K562 (cell line): ENCODE measurements around the gene APOB. TPM values are rescaled to one million over a fixed set of nuclear protein-coding genes. Genes with fewer than 3 reads are reported as not detected.

ENCODE experiments used
- CBFA2T3 ChIP-seq: fragments of 450-650 bp; IDR thresholded peaks from 2 replicates; pipeline ENCODE4 v1.6.1; 2017
- CBFB ChIP-seq: sonication (generic); formaldehyde crosslinking; IDR thresholded peaks from 2 replicates; pipeline ENCODE4 v1.4.0; 2020; ENCODE audit warnings: mild to moderate bottlenecking, missing genetic modification reagents
- CSDE1 ChIP-seq, 2 experiments: fragments of 450-650 bp; IDR thresholded peaks; 2 replicates each; pipeline ENCODE4 v1.6.1; 2016; ENCODE audit warnings: mild to moderate bottlenecking in 1 of 2
- CTBP1 ChIP-seq: fragments of 450-650 bp; IDR thresholded peaks from 2 replicates; pipeline ENCODE4 v1.6.1; 2016; ENCODE audit warnings: borderline replicate concordance
- EP300 ChIP-seq: IDR thresholded peaks from 2 replicates; pipeline ENCODE4 v1.6.1; 2012; ENCODE audit warnings: low read length, improper control_type of control experiment
- FOXA3 ChIP-seq, 2 experiments: fragments of 450-650 bp in 1 of 2; sonication (generic) in 1 of 2; formaldehyde crosslinking; IDR thresholded peaks in 1 of 2; conservative IDR thresholded peaks in 1 of 2; 2 replicates each; pipeline versions ENCODE4 v1.4.0 to v1.8.0; 2020 to 2022; ENCODE audit warnings: mild to moderate bottlenecking in 2 of 2, missing genetic modification reagents in 1 of 2
- HDAC3 ChIP-seq: fragments of 450-650 bp; IDR thresholded peaks from 2 replicates; pipeline ENCODE4 v1.6.1; 2018; ENCODE audit warnings: borderline replicate concordance, mild to moderate bottlenecking, moderate library complexity; ENCODE audit not compliant: partially characterized antibody
- HNRNPLL ChIP-seq: fragments of 200-400 bp; formaldehyde crosslinking; IDR thresholded peaks from 2 replicates; pipeline ENCODE4 v1.6.1; 2017; ENCODE audit warnings: low read length, low read depth, mild to moderate bottlenecking; ENCODE audit not compliant: poor library complexity, severe bottlenecking
- NR2F6 ChIP-seq: fragments of 450-650 bp; formaldehyde crosslinking; IDR thresholded peaks from 2 replicates; pipeline ENCODE4 v1.4.0; 2020; ENCODE audit warnings: mild to moderate bottlenecking
- PHB2 ChIP-seq: fragments of 450-650 bp; IDR thresholded peaks from 2 replicates; pipeline ENCODE4 v1.6.1; 2017; ENCODE audit warnings: low read depth
- PHTF2 ChIP-seq: fragments of 250-450 bp; sonication (Bioruptor Pico); IDR thresholded peaks from 2 replicates; pipeline ENCODE4 v1.5.0; 2021; ENCODE audit warnings: mild to moderate bottlenecking
- RBBP5 ChIP-seq: fragments of 200-600 bp; sonication (generic); IDR thresholded peaks from 2 replicates; pipeline ENCODE4 v1.6.1; 2012; ENCODE audit warnings: borderline replicate concordance, mild to moderate bottlenecking, low read length, control low read depth, inconsistent platforms; ENCODE audit not compliant: insufficient read depth, poor library complexity, severe bottlenecking
- RNF2 ChIP-seq: sonication (generic); IDR thresholded peaks from 2 replicates; pipeline ENCODE4 v1.6.1; 2016
- TARDBP ChIP-seq: fragments of 450-650 bp; IDR thresholded peaks from 2 replicates; pipeline ENCODE4 v1.6.1; 2016
- ZNF23 ChIP-seq: fragments of 250-450 bp; sonication (Bioruptor Pico); IDR thresholded peaks from 2 replicates; pipeline ENCODE4 v1.4.0; 2020; ENCODE audit warnings: mild to moderate bottlenecking
- polyA plus RNA-seq, 8 experiments: library from polyadenylated mRNA; depleted of rRNA in 4 of 8; stranded (reverse) in 5 of 8; unstranded in 3 of 8; fragments of >200 nt; fragmentation: Nextera tagmentation in 2 of 8; fragmentation: Illumina TruSeq in 1 of 8; extraction: Ambion mirVana in 2 of 8; extraction: Trizol in 1 of 8; gene quantifications; 2 replicates each; pipeline versions ENCODE4 v1.2.1 to v1.2.3, GENCODE V29; 2011 to 2014; ENCODE audit warnings: inconsistent platforms in 1 of 8, missing spikeins in 1 of 8
- total RNA-seq, 7 experiments: library from RNA; depleted of rRNA in 6 of 7; stranded (reverse); fragments of >200 nt in 6 of 7; fragmentation: Illumina TruSeq in 2 of 7; extraction: Trizol in 2 of 7; gene quantifications; 2 replicates each; pipeline versions ENCODE4 v1.2.1 to v1.2.3, GENCODE V29; 2011 to 2021; ENCODE audit warnings: low replicate concordance in 1 of 7
- TF ChIP-seq, protein P1 (sequence below): fragments of 450-650 bp; formaldehyde crosslinking; IDR thresholded peaks from 2 replicates; pipeline ENCODE4 v1.4.0; 2020; ENCODE audit warnings: mild to moderate bottlenecking
- TF ChIP-seq, protein P2 (sequence below): fragments of 250-450 bp; sonication (Bioruptor Pico); IDR thresholded peaks from 2 replicates; pipeline ENCODE4 v1.5.0; 2020; ENCODE audit warnings: mild to moderate bottlenecking, borderline replicate concordance
- TF ChIP-seq, protein P3 (sequence below): fragments of 450-650 bp; IDR thresholded peaks from 2 replicates; pipeline ENCODE4 v1.6.1; 2016; ENCODE audit warnings: mild to moderate bottlenecking
- TF ChIP-seq, protein P4 (sequence below): fragments of 450-650 bp; formaldehyde crosslinking; IDR thresholded peaks from 2 replicates; pipeline ENCODE4 v1.4.0; 2022; ENCODE audit warnings: missing genetic modification characterization
- TF ChIP-seq, protein P5 (sequence below): fragments of 250-450 bp; sonication (Bioruptor Pico); IDR thresholded peaks from 2 replicates; pipeline ENCODE4 v1.8.0; 2022; ENCODE audit warnings: inconsistent platforms, mild to moderate bottlenecking, moderate library complexity, borderline replicate concordance

Gene APOB
- total and polyA plus RNA-seq, 9 of the 15 experiments (the other 6 are each of a cell fraction or from before 2014, with no cell fraction given), result 0.73 TPM; not detected in 8

DNA sequence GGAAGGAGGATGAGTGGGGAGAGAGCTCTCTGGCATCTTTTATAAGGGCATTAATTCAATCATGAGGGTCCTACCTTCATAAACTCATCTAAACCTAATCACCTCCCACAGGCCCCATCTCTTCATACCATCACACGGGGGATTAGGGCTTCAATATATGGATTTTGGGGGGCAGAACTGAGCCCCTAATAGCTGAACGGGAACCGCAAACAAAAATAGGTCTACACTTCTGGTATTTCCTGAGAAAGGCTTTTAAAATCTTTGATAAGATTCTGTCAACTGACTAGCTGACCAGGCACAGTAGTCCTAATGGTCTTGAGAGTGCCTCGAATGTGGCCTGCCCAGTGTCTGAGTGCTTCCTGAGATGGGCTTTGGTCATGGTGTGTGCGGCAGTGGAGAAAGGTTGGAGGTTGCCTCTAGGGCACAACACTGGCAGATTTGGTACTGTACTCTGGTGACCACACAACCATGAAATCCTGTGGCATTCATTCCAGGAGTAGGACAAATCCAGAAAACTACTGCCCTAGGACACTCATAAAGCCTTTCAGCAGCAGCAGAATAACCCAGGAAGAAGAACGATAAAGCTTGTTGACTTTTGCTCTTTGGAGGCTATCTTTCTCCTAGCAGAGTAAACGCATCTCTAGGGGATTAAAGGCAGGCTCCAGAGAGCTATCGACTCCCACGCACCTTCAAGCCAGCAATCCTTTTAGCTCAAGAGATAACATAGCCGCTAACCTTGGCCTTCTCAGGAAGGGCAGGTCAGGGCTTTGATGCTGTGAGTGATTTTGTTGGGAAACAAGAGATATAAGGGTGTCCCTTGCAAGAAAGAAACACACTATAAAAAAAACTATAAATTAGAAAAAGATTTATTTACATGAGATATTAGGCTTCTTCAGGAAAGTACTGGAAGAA, 12.3 kb upstream of the APOB start (continued):
- TF ChIP-seq, protein P1, sequence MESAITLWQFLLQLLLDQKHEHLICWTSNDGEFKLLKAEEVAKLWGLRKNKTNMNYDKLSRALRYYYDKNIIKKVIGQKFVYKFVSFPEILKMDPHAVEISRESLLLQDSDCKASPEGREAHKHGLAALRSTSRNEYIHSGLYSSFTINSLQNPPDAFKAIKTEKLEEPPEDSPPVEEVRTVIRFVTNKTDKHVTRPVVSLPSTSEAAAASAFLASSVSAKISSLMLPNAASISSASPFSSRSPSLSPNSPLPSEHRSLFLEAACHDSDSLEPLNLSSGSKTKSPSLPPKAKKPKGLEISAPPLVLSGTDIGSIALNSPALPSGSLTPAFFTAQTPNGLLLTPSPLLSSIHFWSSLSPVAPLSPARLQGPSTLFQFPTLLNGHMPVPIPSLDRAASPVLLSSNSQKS (CRISPR knock-in tag), result no peak
- TF ChIP-seq, protein P2, sequence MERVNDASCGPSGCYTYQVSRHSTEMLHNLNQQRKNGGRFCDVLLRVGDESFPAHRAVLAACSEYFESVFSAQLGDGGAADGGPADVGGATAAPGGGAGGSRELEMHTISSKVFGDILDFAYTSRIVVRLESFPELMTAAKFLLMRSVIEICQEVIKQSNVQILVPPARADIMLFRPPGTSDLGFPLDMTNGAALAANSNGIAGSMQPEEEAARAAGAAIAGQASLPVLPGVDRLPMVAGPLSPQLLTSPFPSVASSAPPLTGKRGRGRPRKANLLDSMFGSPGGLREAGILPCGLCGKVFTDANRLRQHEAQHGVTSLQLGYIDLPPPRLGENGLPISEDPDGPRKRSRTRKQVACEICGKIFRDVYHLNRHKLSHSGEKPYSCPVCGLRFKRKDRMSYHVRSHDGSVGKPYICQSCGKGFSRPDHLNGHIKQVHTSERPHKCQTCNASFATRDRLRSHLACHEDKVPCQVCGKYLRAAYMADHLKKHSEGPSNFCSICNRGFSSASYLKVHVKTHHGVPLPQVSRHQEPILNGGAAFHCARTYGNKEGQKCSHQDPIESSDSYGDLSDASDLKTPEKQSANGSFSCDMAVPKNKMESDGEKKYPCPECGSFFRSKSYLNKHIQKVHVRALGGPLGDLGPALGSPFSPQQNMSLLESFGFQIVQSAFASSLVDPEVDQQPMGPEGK (CRISPR knock-in tag), result no peak
- TF ChIP-seq, protein P3, sequence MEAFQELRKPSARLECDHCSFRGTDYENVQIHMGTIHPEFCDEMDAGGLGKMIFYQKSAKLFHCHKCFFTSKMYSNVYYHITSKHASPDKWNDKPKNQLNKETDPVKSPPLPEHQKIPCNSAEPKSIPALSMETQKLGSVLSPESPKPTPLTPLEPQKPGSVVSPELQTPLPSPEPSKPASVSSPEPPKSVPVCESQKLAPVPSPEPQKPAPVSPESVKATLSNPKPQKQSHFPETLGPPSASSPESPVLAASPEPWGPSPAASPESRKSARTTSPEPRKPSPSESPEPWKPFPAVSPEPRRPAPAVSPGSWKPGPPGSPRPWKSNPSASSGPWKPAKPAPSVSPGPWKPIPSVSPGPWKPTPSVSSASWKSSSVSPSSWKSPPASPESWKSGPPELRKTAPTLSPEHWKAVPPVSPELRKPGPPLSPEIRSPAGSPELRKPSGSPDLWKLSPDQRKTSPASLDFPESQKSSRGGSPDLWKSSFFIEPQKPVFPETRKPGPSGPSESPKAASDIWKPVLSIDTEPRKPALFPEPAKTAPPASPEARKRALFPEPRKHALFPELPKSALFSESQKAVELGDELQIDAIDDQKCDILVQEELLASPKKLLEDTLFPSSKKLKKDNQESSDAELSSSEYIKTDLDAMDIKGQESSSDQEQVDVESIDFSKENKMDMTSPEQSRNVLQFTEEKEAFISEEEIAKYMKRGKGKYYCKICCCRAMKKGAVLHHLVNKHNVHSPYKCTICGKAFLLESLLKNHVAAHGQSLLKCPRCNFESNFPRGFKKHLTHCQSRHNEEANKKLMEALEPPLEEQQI, result no peak
- TF ChIP-seq HNRNPLL (no peak), RNF2 (no peak), PHB2 (no peak), ZNF23 (CRISPR knock-in tag) (no peak), CTBP1 (peak; percentile 57; the same call in 1 of the 2 replicates), CSDE1 (IDR thresholded peaks at IDR 0.05) (no peak), HDAC3 (no peak), TARDBP (no peak), CBFB (CRISPR knock-in tag) (no peak), FOXA3 (CRISPR knock-in tag; conservative IDR thresholded peaks at IDR 0.05 in 1 of 2, IDR thresholded peaks at IDR 0.05 in 1 of 2) (peak in 1 of 2 experiments; percentile 81; a peak in 2 of 4 replicates), EP300 (no peak), PHTF2 (no peak), RBBP5 (no peak), CBFA2T3 (peak; percentile 66), NR2F6 (no peak)
- TF ChIP-seq, protein P4, sequence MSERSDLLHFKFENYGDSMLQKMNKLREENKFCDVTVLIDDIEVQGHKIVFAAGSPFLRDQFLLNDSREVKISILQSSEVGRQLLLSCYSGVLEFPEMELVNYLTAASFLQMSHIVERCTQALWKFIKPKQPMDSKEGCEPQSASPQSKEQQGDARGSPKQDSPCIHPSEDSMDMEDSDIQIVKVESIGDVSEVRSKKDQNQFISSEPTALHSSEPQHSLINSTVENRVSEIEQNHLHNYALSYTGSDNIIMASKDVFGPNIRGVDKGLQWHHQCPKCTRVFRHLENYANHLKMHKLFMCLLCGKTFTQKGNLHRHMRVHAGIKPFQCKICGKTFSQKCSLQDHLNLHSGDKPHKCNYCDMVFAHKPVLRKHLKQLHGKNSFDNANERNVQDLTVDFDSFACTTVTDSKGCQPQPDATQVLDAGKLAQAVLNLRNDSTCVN (CRISPR knock-in tag), result no peak
- TF ChIP-seq, protein P5, sequence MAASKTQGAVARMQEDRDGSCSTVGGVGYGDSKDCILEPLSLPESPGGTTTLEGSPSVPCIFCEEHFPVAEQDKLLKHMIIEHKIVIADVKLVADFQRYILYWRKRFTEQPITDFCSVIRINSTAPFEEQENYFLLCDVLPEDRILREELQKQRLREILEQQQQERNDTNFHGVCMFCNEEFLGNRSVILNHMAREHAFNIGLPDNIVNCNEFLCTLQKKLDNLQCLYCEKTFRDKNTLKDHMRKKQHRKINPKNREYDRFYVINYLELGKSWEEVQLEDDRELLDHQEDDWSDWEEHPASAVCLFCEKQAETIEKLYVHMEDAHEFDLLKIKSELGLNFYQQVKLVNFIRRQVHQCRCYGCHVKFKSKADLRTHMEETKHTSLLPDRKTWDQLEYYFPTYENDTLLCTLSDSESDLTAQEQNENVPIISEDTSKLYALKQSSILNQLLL (CRISPR knock-in tag), result no peak
